Endothelial cell of umbilical vein (primary cell): ENCODE results near the gene MRTFA. TPM values are rescaled to one million over a fixed set of nuclear protein-coding genes. Genes with fewer than 3 reads are reported as not detected.

Experiments used
- BruUV-seq: library from RNA; stranded (reverse); fragments of 400-500 nt; replicated peaks from 2 replicates; lab custom pipeline; 2021; lab: Mats Ljungman, UMichigan
- CTCF ChIA-PET: fragments of 300-600, 350-600 bp; sonication (Branson Sonifier 250); formaldehyde crosslinking; loops from one replicate; lab custom pipeline; 2021; ENCODE audit warnings: antibody characterized with exemption, inconsistent platforms; lab: Charles Lee
- POLR2A ChIA-PET: fragments of 300-600, 350-600 bp; sonication (Branson Sonifier 250); formaldehyde crosslinking; loops from one replicate; lab custom pipeline; 2021; ENCODE audit warnings: antibody characterized with exemption, inconsistent platforms; lab: Charles Lee
- DNase-seq: peaks from one replicate; pipeline ENCODE4 v3.0.0-alpha.2; 2011; ENCODE audit warnings: low read depth, low spot score
- FAIRE-seq: peaks from 2 replicates; lab custom pipeline; 2011; peaks lifted over from hg19 to GRCh38; lab: Jason Lieb, UNC
- H2AFZ ChIP-seq: 2 replicates; pipeline ENCODE4 v1.6.0; 2012; ENCODE audit warnings: low read depth, low read length, control low read depth, inconsistent platforms
- H3K27ac ChIP-seq: 2 replicates; pipeline ENCODE4 v1.5.1; 2011; ENCODE audit warnings: low read depth, mild to moderate bottlenecking, control low read depth, low read length, moderate library complexity; ENCODE audit not compliant: insufficient read depth
- H3K27me3 ChIP-seq, 2 experiments: 2 replicates each; pipeline versions ENCODE4 v1.6.0 to v1.6.1; 2011; ENCODE audit warnings: low read length in 2 of 2, mixed read lengths in 1 of 2; ENCODE audit not compliant: control insufficient read depth in 2 of 2, insufficient read depth in 2 of 2
- H3K36me3 ChIP-seq, 2 experiments: 2 replicates in 1 of 2; 3 replicates in 1 of 2; pipeline ENCODE4 v1.5.1; 2011; ENCODE audit warnings: low read length in 2 of 2, mild to moderate bottlenecking in 1 of 2, moderate library complexity in 1 of 2; ENCODE audit not compliant: control insufficient read depth in 2 of 2, insufficient read depth in 2 of 2; ENCODE audit errors: extremely low read depth in 1 of 2
- H3K4me1 ChIP-seq: 3 replicates; pipeline ENCODE4 v1.5.1; 2011; ENCODE audit warnings: mild to moderate bottlenecking, low read length; ENCODE audit not compliant: control insufficient read depth, insufficient read depth; ENCODE audit errors: extremely low read depth
- H3K4me2 ChIP-seq: 2 replicates; pipeline ENCODE4 v1.6.1; 2011; ENCODE audit warnings: low read length, control low read depth, mixed read lengths; ENCODE audit not compliant: insufficient read depth
- H3K4me3 ChIP-seq, 3 experiments: fragments of 200-600 bp in 1 of 3; sonication (generic), shearing (Covaris generic) in 1 of 3; replicated peaks in 1 of 3; 2 replicates each; pipeline ENCODE4 v1.5.1; 2011 to 2016; ENCODE audit warnings: control low read depth in 3 of 3, low read length in 3 of 3, mild to moderate bottlenecking in 2 of 3, inconsistent platforms in 1 of 3, low read depth in 1 of 3, moderate library complexity in 1 of 3; ENCODE audit not compliant: insufficient read depth in 1 of 3
- H3K79me2 ChIP-seq: 2 replicates; pipeline ENCODE4 v1.6.0; 2012; ENCODE audit warnings: low read length, inconsistent platforms; ENCODE audit not compliant: control insufficient read depth, insufficient read depth
- H3K9ac ChIP-seq: replicated peaks from 2 replicates; pipeline ENCODE3; 2011; ENCODE audit warnings: low read length, control low read depth; ENCODE audit not compliant: insufficient read depth; ENCODE audit errors: extremely low read depth
- H3K9me1 ChIP-seq: replicated peaks from 3 replicates; pipeline ENCODE4 v1.6.0; 2011; ENCODE audit warnings: mild to moderate bottlenecking, low read length; ENCODE audit not compliant: control insufficient read depth, insufficient read depth; ENCODE audit errors: extremely low read depth
- H3K9me3 ChIP-seq: replicated peaks from 2 replicates; pipeline ENCODE4 v1.5.1; 2012; ENCODE audit warnings: low read length, inconsistent platforms; ENCODE audit not compliant: control insufficient read depth, insufficient read depth
- H4K20me1 ChIP-seq: replicated peaks from 2 replicates; pipeline ENCODE3; 2011; ENCODE audit warnings: mild to moderate bottlenecking, low read length; ENCODE audit not compliant: control insufficient read depth, insufficient read depth; ENCODE audit errors: extremely low read depth
- EZH2 ChIP-seq: IDR thresholded peaks from 2 replicates; pipeline ENCODE4 v1.6.1; 2012; ENCODE audit warnings: borderline replicate concordance, low read depth, mild to moderate bottlenecking, moderate library complexity, low read length, inconsistent platforms; ENCODE audit not compliant: severe bottlenecking
- GATA2 ChIP-seq: IDR thresholded peaks from 2 replicates; pipeline ENCODE4 v1.7.0; 2011; ENCODE audit warnings: low read depth, mild to moderate bottlenecking, moderate library complexity, mixed read lengths, low read length; ENCODE audit not compliant: insufficient read length, insufficient read depth
- JUN ChIP-seq: IDR thresholded peaks from 2 replicates; pipeline ENCODE4 v1.6.1; 2011; ENCODE audit warnings: borderline replicate concordance, low read depth; ENCODE audit not compliant: insufficient read length, insufficient read depth
- MAX ChIP-seq: IDR thresholded peaks from 2 replicates; pipeline ENCODE4 v1.6.1; 2011; ENCODE audit not compliant: insufficient read depth, insufficient read length
- MYC ChIP-seq: IDR thresholded peaks from one replicate; pipeline ENCODE4 v1.6.1; 2011; ENCODE audit warnings: mild to moderate bottlenecking, low read depth, low read length
- POLR2A ChIP-seq: IDR thresholded peaks from 2 replicates; pipeline ENCODE4 v1.6.1; 2012; ENCODE audit warnings: low read depth, mild to moderate bottlenecking, control low read depth, low read length
- POLR2AphosphoS5 ChIP-seq: IDR thresholded peaks from 2 replicates; pipeline ENCODE4 v1.6.1; 2012; ENCODE audit warnings: low read depth, mild to moderate bottlenecking, control low read depth, low read length, moderate library complexity; ENCODE audit not compliant: insufficient read depth
- dilution Hi-C: fragments of 300-500 bp; cut with MboI; formaldehyde crosslinking; loops from one replicate; pipeline ENCODE4 v1.15.0; 2019; ENCODE audit warnings: low sequenced_read_pairs; ENCODE audit not compliant: extremely low pct_ligation_motif_present
- intact Hi-C: fragments of 100-400 bp; cut with micrococcal nuclease; formaldehyde crosslinking; loops from one replicate; pipeline ENCODE4 v1.10.0; 2022
- polyA plus RNA-seq, 4 experiments: library from polyadenylated mRNA; depleted of rRNA in 3 of 4; stranded (reverse) in 3 of 4; unstranded in 1 of 4; fragments of >200 nt; gene quantifications; 2 replicates each; pipeline versions ENCODE4 v1.2.1 to v1.2.3, GENCODE V29; 2011 to 2012; ENCODE audit warnings: missing spikeins in 1 of 4
- total RNA-seq: library from RNA; stranded (reverse); gene quantifications from 2 replicates; pipeline ENCODE4 v1.2.3, GENCODE V29; 2021
- TF ChIP-seq, protein P1 (sequence below), 2 donors: IDR thresholded peaks; 1 replicate in 1 of 2; 2 replicates in 1 of 2; pipeline ENCODE4 v1.5.1; 2011; ENCODE audit warnings: low read length in 2 of 2, mild to moderate bottlenecking in 2 of 2, moderate library complexity in 2 of 2, control low read depth in 1 of 2, inconsistent platforms in 1 of 2, low read depth in 1 of 2; ENCODE audit not compliant: insufficient read depth in 1 of 2; ENCODE audit errors: extremely low read depth in 1 of 2

The MRTFA gene
- total and polyA plus RNA-seq, 2 donors (not counting 3 experiments of a cell fraction or from before 2014, with no cell fraction given), result 13.6 to 44.1 TPM

DNA sequence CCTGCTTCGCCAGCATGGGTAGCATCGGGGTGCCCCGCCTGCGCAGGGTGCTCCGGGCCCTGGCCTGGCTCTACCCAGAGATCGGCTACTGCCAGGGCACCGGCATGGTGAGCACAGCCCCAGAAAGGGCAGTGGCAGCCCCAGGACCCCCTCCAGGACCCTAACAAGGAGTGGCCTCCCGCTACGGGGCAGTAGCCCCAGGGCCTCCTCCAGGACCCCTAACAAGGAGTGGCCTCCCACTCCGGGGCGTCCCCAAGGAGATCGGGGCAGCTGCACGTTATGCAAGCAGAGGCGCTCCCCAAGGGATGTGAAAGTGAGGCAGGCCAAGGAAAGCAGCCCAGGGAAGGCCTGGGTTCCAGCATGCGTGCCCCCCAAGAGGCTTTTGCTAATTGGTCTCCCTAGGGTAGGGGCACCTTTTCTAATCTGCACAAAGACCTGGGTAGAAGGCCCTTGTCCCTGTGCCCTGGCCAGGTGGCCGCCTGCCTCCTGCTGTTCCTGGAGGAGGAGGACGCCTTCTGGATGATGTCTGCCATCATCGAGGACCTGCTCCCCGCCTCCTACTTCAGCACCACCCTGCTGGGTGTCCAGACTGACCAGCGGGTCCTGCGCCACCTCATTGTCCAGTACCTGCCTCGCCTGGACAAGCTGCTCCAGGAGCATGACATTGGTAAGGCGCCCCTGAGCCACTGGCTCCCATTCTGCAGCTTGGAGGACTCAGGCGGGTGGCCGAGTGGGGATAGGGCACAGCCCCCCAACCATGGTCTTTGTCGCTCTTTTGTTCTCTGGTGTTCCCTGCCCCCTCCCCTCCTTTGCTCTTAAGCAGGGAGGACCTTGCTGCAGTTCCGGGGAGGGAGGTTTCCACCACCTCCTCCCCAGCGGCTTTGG is 231.1 kb downstream of the MRTFA start:
- H3K9ac ChIP-seq, result no peak overlapping the region
- no peak for TF ChIP-seq GATA2
- no peak for TF ChIP-seq JUN
- TF ChIP-seq MAX, result no peak
- TF ChIP-seq, protein P1, sequence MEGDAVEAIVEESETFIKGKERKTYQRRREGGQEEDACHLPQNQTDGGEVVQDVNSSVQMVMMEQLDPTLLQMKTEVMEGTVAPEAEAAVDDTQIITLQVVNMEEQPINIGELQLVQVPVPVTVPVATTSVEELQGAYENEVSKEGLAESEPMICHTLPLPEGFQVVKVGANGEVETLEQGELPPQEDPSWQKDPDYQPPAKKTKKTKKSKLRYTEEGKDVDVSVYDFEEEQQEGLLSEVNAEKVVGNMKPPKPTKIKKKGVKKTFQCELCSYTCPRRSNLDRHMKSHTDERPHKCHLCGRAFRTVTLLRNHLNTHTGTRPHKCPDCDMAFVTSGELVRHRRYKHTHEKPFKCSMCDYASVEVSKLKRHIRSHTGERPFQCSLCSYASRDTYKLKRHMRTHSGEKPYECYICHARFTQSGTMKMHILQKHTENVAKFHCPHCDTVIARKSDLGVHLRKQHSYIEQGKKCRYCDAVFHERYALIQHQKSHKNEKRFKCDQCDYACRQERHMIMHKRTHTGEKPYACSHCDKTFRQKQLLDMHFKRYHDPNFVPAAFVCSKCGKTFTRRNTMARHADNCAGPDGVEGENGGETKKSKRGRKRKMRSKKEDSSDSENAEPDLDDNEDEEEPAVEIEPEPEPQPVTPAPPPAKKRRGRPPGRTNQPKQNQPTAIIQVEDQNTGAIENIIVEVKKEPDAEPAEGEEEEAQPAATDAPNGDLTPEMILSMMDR (IDR thresholded peaks at IDR 0.05; ENCODE audit: extremely low read depth in 1 of 2, insufficient read depth in 1 of 2, low read depth in 1 of 2, low read length in 2 of 2), result no peak
- no peak for TF ChIP-seq POLR2AphosphoS5
- TF ChIP-seq EZH2, result no peak
- TF ChIP-seq MYC, result no peak
- no peak for TF ChIP-seq POLR2A
- no peak overlapping the region for H3K27ac ChIP-seq
- no peaks in the 10 kb centered on the region for H3K9me1 ChIP-seq
- no peaks in the 10 kb centered on the region for H3K9me3 ChIP-seq
- BruUV-seq, result no TSS peak
- no peak overlapping the region for H2AFZ ChIP-seq
- FAIRE-seq, result no peak
- ChIA-PET CTCF (interaction anchor here (1.2 kb wide), 1 partner anchor 13 kb away, joined by 3 read pairs; no protein-coding TSS in a partner anchor), POLR2A (no interaction called here)
- dilution Hi-C loops, result no loop called here
- intact Hi-C loops, result no loop called here
- no peaks in the 10 kb centered on the region for H3K4me1 ChIP-seq
- H3K79me2 ChIP-seq, result no peaks in the 10 kb centered on the region
- H3K27me3 ChIP-seq, result no peaks in the 10 kb centered on the region
- no peak overlapping the region for H3K4me3 ChIP-seq
- H3K4me2 ChIP-seq, result no peak overlapping the region
- DNase-seq, result no peak
- no peaks in the 10 kb centered on the region for H4K20me1 ChIP-seq
- H3K36me3 ChIP-seq, result peaks cover 4 to 59% of the 10 kb centered on the region in 2 experiments
